ENCODE data around the gene GRAMD2A. TPM values are rescaled to one million over a fixed set of nuclear protein-coding genes. Genes with fewer than 3 reads are reported as not detected.

GRAMD2A gene
- total and polyA plus RNA-seq, 2 experiments from 2014 or later = 0.70 to 2.8 TPM

DNA sequence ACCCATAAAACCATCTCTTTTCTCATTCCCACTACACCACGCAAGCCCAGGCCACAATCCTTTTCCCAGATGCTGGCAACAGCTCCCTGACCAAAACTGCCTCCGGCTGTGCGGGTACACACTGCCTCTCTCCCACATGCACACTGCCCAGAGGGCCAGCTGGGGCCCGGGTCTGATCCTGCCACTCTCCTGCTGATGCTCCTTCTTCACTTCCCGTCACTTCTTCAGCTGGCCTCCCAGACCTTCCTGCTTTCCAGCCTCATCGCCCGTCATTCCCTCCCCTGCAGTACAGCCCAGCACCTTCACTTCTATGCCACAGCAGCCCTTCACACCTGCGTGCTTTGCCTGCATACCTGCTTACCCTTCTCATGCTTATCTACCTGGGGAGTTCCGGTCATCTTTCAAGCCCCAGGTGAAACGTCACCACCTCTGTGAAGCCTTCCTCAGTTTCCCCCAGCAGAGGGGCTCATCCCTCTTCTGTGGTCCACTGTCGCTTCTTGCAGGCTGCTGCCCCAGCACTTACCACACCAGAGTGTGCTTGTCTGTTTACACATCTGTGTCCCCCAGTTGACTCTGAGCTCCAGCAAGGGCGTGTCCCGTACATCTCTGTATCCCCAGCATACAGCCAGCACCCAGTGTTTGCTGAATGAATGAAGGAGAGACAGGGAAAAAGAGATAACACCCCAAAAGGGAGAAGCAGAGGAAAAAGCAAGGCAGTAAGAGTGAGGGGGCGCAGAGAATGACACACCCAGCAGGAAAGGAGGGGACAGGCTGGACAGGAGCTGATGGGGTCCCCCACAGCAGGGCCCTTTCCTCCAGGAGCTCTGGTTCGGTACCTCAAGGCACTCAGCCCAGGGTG is 22.2 kb downstream of the GRAMD2A start:
- H3K27ac Mint-ChIP-seq = no peak overlapping the region

DNA sequence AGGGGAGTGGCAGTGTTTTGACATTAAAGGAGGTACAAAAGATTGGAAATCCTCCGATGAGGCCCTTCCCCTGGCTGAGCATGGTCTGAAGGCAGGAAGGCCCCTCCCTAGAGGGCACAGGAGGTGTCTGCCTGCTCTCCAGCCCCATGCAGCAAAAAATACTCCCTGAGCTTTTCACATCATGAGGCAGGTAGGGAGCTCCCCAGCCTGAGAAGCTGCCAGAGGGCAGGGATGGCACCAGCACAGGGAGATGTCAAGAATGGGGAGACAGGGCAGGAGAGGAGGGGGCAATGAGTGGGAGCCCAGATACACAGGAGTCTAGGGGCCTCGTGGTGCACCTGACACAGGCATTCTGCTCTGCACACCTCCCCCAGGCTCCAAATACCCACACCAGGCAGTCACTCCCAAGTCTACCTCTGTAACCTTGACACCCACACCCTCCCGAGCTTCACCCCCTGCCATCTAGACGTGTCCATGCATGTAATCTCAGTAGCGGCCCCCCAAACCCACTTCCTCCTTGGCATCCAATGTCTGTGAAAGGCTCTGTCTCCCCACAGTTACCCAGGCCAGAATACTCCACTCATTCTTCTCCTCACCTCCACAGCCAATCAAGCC is 22.9 kb downstream of the GRAMD2A start:
- Histone ChIP-seq H4K20me1 (replicated peaks; ENCODE audit: insufficient read depth) (no peaks in the 10 kb centered on the region), H2AFZ (no peak overlapping the region), H3K79me2 (replicated peaks; ENCODE audit: insufficient read depth) (no peaks in the 10 kb centered on the region), H3K27ac (ENCODE audit: low read depth) (no peak overlapping the region), H3K4me3 (no peak overlapping the region), H3K9me2 (ENCODE audit: insufficient read depth) (no peaks in the 10 kb centered on the region), H3K4me2 (no peak overlapping the region), H3K27me3 (ENCODE audit: insufficient read depth) (no peaks in the 10 kb centered on the region), H3F3A (replicated peaks; ENCODE audit: low read depth) (no peaks in the 10 kb centered on the region), H3K4me1 (ENCODE audit: insufficient read depth) (no peaks in the 10 kb centered on the region), H3K36me3 (ENCODE audit: insufficient read depth) (no peaks in the 10 kb centered on the region)
- H3K4me1 Mint-ChIP-seq = peaks cover 21% of the 10 kb centered on the region
- TF ChIP-seq, protein P1, sequence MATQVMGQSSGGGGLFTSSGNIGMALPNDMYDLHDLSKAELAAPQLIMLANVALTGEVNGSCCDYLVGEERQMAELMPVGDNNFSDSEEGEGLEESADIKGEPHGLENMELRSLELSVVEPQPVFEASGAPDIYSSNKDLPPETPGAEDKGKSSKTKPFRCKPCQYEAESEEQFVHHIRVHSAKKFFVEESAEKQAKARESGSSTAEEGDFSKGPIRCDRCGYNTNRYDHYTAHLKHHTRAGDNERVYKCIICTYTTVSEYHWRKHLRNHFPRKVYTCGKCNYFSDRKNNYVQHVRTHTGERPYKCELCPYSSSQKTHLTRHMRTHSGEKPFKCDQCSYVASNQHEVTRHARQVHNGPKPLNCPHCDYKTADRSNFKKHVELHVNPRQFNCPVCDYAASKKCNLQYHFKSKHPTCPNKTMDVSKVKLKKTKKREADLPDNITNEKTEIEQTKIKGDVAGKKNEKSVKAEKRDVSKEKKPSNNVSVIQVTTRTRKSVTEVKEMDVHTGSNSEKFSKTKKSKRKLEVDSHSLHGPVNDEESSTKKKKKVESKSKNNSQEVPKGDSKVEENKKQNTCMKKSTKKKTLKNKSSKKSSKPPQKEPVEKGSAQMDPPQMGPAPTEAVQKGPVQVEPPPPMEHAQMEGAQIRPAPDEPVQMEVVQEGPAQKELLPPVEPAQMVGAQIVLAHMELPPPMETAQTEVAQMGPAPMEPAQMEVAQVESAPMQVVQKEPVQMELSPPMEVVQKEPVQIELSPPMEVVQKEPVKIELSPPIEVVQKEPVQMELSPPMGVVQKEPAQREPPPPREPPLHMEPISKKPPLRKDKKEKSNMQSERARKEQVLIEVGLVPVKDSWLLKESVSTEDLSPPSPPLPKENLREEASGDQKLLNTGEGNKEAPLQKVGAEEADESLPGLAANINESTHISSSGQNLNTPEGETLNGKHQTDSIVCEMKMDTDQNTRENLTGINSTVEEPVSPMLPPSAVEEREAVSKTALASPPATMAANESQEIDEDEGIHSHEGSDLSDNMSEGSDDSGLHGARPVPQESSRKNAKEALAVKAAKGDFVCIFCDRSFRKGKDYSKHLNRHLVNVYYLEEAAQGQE (IDR thresholded peaks at IDR 0.05; ENCODE audit: unreplicated experiment) = no peak
- ATAC-seq = no peak
- no peaks in the 10 kb centered on the region; the same call in 2 of the 3 replicates for H3K9me3 Mint-ChIP-seq
- H3K27ac Mint-ChIP-seq = no peak overlapping the region
- DNase-seq (ENCODE audit: low spot score) = no peak
- H3K36me3 Mint-ChIP-seq (ENCODE audit: low read depth) = no peaks in the 10 kb centered on the region
- H3K27me3 Mint-ChIP-seq (ENCODE audit: insufficient read depth, low read depth, poor library complexity) = peaks cover 7% of the 10 kb centered on the region
- no peak overlapping the region for H3K4me3 Mint-ChIP-seq

More for the DNA sequence above, 22.2 kb downstream of the GRAMD2A start:
- Mint-ChIP-seq H3K27me3 (ENCODE audit: insufficient read depth, low read depth, poor library complexity) (peaks cover 7% of the 10 kb centered on the region), H3K4me3 (no peak overlapping the region), H3K9me3 (no peaks in the 10 kb centered on the region; the same call in 2 of the 3 replicates), H3K36me3 (ENCODE audit: low read depth) (no peaks in the 10 kb centered on the region), H3K4me1 (peaks cover 23% of the 10 kb centered on the region)
- no peaks in the 10 kb centered on the region for H3K27me3 ChIP-seq (ENCODE audit: insufficient read depth)
- no peak for TF ChIP-seq STAT1 (IDR thresholded peaks at IDR 0.05; ENCODE audit: unreplicated experiment)
- H2AFZ ChIP-seq = no peak overlapping the region
- no peak overlapping the region for H3K4me2 ChIP-seq
- H3K9me2 ChIP-seq (ENCODE audit: insufficient read depth) = no peaks in the 10 kb centered on the region
- no peaks in the 10 kb centered on the region for H3K79me2 ChIP-seq (replicated peaks; ENCODE audit: insufficient read depth)
- ATAC-seq (no peak), DNase-seq (ENCODE audit: low spot score) (no peak)
- H3K27ac ChIP-seq (ENCODE audit: low read depth) = no peak overlapping the region
- H3K4me1 ChIP-seq (ENCODE audit: insufficient read depth) = no peaks in the 10 kb centered on the region
- H4K20me1 ChIP-seq (replicated peaks; ENCODE audit: insufficient read depth) = no peaks in the 10 kb centered on the region
- no peaks in the 10 kb centered on the region for H3F3A ChIP-seq (replicated peaks; ENCODE audit: low read depth)
- no peaks in the 10 kb centered on the region for H3K36me3 ChIP-seq (ENCODE audit: insufficient read depth)
- H3K4me3 ChIP-seq = no peak overlapping the region

DNA sequence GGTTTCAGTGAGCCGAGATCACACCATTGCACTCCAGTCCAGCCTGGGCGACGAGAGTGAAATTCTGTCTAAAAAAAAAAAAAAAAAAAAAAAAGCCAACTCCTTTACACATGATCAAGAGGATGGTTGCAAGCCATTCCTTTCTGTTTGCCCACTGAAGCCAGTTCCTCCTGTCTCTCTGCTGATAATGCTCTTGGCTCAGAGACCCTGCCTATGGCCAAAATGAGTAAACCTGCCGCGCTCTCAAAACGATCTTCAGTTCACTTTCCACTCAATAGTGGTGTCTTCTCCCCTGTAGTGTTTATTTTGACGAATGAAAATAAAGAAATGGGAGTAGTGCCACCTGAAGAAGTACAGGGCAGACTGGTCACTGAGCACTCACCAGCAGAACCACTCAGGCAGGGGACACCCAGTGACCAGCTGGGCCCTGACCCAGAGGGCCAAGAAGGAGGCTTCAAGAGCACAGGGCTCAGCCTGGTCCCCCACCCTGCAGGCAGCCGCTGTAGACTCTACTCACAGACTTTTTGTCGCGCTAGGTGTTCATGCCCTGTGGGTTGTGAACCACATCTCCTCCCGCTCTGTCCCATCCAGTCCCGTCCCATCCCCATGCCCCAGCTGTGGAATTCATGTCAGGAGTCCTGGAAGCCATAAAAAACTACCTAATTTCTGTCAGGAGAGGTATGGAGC is 23.6 kb downstream of the GRAMD2A start:
- no peaks in the 10 kb centered on the region for H3K36me3 ChIP-seq (ENCODE audit: insufficient read depth)
- Mint-ChIP-seq H3K4me1 (peaks cover 21% of the 10 kb centered on the region), H3K27ac (no peak overlapping the region), H3K4me3 (no peak overlapping the region), H3K27me3 (ENCODE audit: insufficient read depth, low read depth, poor library complexity) (peaks cover 7% of the 10 kb centered on the region), H3K36me3 (ENCODE audit: low read depth) (no peaks in the 10 kb centered on the region), H3K9me3 (no peaks in the 10 kb centered on the region; the same call in 2 of the 3 replicates)
- no peaks in the 10 kb centered on the region for H3K9me2 ChIP-seq (ENCODE audit: insufficient read depth)
- no peak overlapping the region for H3K27ac ChIP-seq (ENCODE audit: low read depth)
- H2AFZ ChIP-seq = no peak overlapping the region
- no peaks in the 10 kb centered on the region for H3F3A ChIP-seq (replicated peaks; ENCODE audit: low read depth)
- no peaks in the 10 kb centered on the region for H3K79me2 ChIP-seq (replicated peaks; ENCODE audit: insufficient read depth)
- H4K20me1 ChIP-seq (replicated peaks; ENCODE audit: insufficient read depth) = no peaks in the 10 kb centered on the region
- no peak for DNase-seq (ENCODE audit: low spot score)
- H3K4me2 ChIP-seq = no peak overlapping the region
- no peaks in the 10 kb centered on the region for H3K4me1 ChIP-seq (ENCODE audit: insufficient read depth)
- no peak for ATAC-seq
- no peak overlapping the region for H3K4me3 ChIP-seq
- no peaks in the 10 kb centered on the region for H3K27me3 ChIP-seq (ENCODE audit: insufficient read depth)
- TF ChIP-seq NANOG (IDR thresholded peaks at IDR 0.05; ENCODE audit: borderline replicate concordance) = no peak

Measured in GM23338 (cell line).